GM03348 (cell line): ENCODE results near the gene LRRC27.
"Not testable (repeated sequence)": the region's sequence is repeated elsewhere in the genome, so short reads cannot be mapped to it uniquely, and the experiment has no call there.

Source experiments
- DNase-seq: peaks from one replicate; pipeline ENCODE4 v3.0.0; 2012; ENCODE audit warnings: low spot score

Gene LRRC27

GRCh38 chr10:132331601-132332432, at the start of gene LRRC27:
LRRC27 (plus strand) TSS chr10:132332193; CDS start chr10:132333525, 1,332 bp downstream.
- peak; percentile 100 for DNase-seq

- peak; percentile 52 for DNase-seq
These were observed 49.1 kb upstream of the LRRC27 start for GRCh38 chr10:132282667-132283603.

GRCh38 chr10:132283604-132284382, 48.2 kb upstream of the LRRC27 start:
- DNase-seq: peak; percentile 32

GRCh38 chr10:132289439-132289838, 42.6 kb upstream of the LRRC27 start:
- no peak for DNase-seq

GRCh38 chr10:132290631-132291030, 41.4 kb upstream of the LRRC27 start:
- DNase-seq: no peak

GRCh38 chr10:132291826-132292225, 40.2 kb upstream of the LRRC27 start:
- DNase-seq: no peak

GRCh38 chr10:132292287-132293200, 39.4 kb upstream of the LRRC27 start:
- DNase-seq: no peak

- no peak for DNase-seq
These were observed 38.7 kb upstream of the LRRC27 start for GRCh38 chr10:132293201-132293812.

GRCh38 chr10:132293813-132294520, 38.0 kb upstream of the LRRC27 start:
- no peak for DNase-seq

- DNase-seq: no peak
These were observed 37.3 kb upstream of the LRRC27 start for GRCh38 chr10:132294561-132295318.

- not testable (repeated sequence) for DNase-seq
These were observed 36.5 kb upstream of the LRRC27 start for GRCh38 chr10:132295481-132295880.

- DNase-seq: no peak
These were observed 35.1 kb upstream of the LRRC27 start for GRCh38 chr10:132296666-132297443.

GRCh38 chr10:132297526-132297925, 34.5 kb upstream of the LRRC27 start:
- no peak for DNase-seq

GRCh38 chr10:132298038-132298881, 33.7 kb upstream of the LRRC27 start:
- DNase-seq: no peak

GRCh38 chr10:132299371-132300336, 32.3 kb upstream of the LRRC27 start:
- DNase-seq: no peak

- DNase-seq: no peak
These were observed 31.4 kb upstream of the LRRC27 start for GRCh38 chr10:132300582-132300981.
